Glutamatergic neuron (in vitro differentiated cells): ENCODE measurements around the gene TRIM38. TPM values are rescaled to one million over a fixed set of nuclear protein-coding genes. Genes with fewer than 3 reads are reported as not detected.

Experiments used
- DNase-seq: peaks from one replicate; pipeline ENCODE4 v3.0.0; 2022
- H3K27ac Mint-ChIP-seq: one replicate; pipeline ENCODE4 v1.8.0; 2020; ENCODE audit warnings: mild to moderate bottlenecking, mixed read lengths, inconsistent platforms; ENCODE audit not compliant: unreplicated experiment
- H3K27me3 Mint-ChIP-seq: one replicate; pipeline ENCODE4 v1.8.0; 2020; ENCODE audit warnings: mild to moderate bottlenecking, moderate library complexity, mixed read lengths, inconsistent platforms; ENCODE audit not compliant: unreplicated experiment
- H3K36me3 Mint-ChIP-seq: one replicate; pipeline ENCODE4 v1.8.0; 2020; ENCODE audit warnings: mild to moderate bottlenecking, mixed read lengths, inconsistent platforms; ENCODE audit not compliant: unreplicated experiment
- H3K4me1 Mint-ChIP-seq: one replicate; pipeline ENCODE4 v1.8.0; 2020; ENCODE audit warnings: mild to moderate bottlenecking, low read depth, mixed read lengths, inconsistent platforms; ENCODE audit not compliant: unreplicated experiment
- H3K4me3 Mint-ChIP-seq: one replicate; pipeline ENCODE4 v1.8.0; 2020; ENCODE audit warnings: mild to moderate bottlenecking, mixed read lengths, inconsistent platforms; ENCODE audit not compliant: unreplicated experiment
- H3K9me3 Mint-ChIP-seq: one replicate; pipeline ENCODE4 v1.8.0; 2020; ENCODE audit warnings: mild to moderate bottlenecking, moderate library complexity, mixed read lengths, inconsistent platforms; ENCODE audit not compliant: unreplicated experiment
- total RNA-seq: library from RNA; stranded (reverse); fragmentation: NEBNext Ultra II Directional; extraction: Animal tissue kit (Norgen Biotek cat#: 25700); gene quantifications from one replicate; pipeline ENCODE4 v1.2.1, GENCODE V29; 2021; ENCODE audit not compliant: unreplicated experiment
- TF ChIP-seq, protein P1 (sequence below): fragments of 200-600 bp; sonication (generic); IDR thresholded peaks from one replicate; pipeline ENCODE4 v1.5.0; 2021; ENCODE audit not compliant: partially characterized antibody, unreplicated experiment

TRIM38 gene
- total RNA-seq, 1 donor from 2014 or later, result 0.05 TPM

DNA sequence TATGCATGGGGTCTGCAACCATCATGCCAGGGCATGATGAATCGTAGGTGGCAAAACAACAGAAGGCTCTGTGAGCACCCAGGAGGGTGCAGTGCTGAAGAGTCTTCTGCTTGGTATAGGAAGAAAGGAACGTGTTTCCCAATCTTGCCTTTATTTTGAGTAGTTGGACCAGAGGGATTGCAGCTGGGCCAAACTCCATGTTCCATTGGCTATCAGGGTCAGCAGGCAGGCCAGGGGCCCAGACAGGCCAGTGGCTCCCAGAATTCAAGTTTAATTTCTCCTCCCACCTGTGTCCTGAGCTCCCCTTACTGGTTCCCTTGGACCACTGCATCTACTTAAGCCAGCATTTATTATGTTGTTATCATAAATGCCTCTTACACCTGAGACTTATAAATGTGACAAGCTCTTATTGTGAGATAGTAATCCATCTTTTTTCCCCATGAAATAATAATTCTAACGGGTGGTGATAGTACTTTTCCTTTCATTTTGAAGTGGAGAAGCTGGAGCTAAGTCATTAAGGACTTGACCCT, 918 bp upstream of the TRIM38 start:
- Mint-ChIP-seq H3K27ac (no peak overlapping the region), H3K4me3 (no peak overlapping the region), H3K27me3 (peaks cover 3% of the 10 kb centered on the region), H3K36me3 (peaks cover 24% of the 10 kb centered on the region), H3K4me1 (peaks cover 5% of the 10 kb centered on the region), H3K9me3 (peaks cover 4% of the 10 kb centered on the region)
- no peak for DNase-seq
- TF ChIP-seq, protein P1, sequence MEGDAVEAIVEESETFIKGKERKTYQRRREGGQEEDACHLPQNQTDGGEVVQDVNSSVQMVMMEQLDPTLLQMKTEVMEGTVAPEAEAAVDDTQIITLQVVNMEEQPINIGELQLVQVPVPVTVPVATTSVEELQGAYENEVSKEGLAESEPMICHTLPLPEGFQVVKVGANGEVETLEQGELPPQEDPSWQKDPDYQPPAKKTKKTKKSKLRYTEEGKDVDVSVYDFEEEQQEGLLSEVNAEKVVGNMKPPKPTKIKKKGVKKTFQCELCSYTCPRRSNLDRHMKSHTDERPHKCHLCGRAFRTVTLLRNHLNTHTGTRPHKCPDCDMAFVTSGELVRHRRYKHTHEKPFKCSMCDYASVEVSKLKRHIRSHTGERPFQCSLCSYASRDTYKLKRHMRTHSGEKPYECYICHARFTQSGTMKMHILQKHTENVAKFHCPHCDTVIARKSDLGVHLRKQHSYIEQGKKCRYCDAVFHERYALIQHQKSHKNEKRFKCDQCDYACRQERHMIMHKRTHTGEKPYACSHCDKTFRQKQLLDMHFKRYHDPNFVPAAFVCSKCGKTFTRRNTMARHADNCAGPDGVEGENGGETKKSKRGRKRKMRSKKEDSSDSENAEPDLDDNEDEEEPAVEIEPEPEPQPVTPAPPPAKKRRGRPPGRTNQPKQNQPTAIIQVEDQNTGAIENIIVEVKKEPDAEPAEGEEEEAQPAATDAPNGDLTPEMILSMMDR, result no peak

DNA sequence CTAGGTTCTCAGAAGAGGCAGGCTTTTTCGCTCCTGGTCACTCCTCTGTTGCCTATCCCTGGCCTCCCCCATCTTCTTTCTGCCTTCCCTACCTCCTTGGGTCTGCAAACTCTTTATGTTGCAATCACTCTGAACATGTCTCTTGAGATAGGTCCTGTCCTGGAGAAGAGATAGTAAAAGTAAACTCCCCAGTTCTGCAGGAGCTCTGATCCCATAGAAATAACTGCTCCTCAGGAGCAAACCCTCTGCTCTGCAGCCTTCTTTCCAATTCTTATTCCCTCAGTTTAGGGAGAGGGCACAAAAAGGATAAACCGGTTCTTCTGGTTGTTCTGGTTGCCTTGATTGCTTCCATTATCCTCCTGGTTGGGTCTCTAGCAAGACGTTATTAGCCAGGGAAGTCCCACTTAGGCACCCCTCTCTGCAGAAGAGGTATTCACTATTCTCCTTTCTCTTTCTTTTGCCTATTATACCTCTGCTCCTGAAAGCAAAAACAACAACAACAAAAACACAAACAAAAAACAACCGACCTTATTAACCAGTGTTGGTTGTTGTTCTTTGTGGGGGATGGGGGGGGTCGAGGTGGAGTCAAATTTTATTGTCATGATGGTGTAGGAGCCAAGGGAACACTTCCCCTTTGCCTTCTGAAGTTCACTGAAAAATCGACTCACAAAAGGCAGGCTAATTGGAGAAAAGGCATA, 973 bp downstream of the TRIM38 start:
- no peak for DNase-seq
- Mint-ChIP-seq H3K4me3 (no peak overlapping the region), H3K9me3 (peaks cover 4% of the 10 kb centered on the region), H3K36me3 (peaks cover 19% of the 10 kb centered on the region), H3K27me3 (peaks cover 3% of the 10 kb centered on the region), H3K27ac (no peak overlapping the region), H3K4me1 (peaks cover 5% of the 10 kb centered on the region)
- TF ChIP-seq, protein P1, result no peak

DNA sequence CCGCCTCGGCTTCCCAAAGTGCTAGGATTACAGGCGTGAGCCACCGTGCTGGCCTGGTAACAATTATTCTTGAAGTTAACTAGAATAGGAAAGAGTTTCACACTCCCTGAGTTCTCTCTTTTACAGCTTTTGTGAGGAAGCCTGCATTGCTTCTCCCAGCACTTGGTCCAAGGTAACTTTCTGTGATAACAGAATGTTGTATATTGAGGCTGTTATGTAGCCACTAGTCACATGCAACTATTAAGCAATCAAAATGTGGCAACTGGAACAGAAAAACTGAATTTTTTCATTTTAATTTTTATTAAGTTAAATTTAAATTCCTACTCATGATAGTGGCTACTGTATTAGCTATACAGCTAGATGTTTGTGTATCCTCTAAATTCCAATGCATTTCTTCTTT, 2.5 kb downstream of the TRIM38 start:
- H3K4me3 Mint-ChIP-seq, result no peak overlapping the region
- peaks cover 11% of the 10 kb centered on the region for H3K36me3 Mint-ChIP-seq
- H3K9me3 Mint-ChIP-seq, result no peaks in the 10 kb centered on the region
- H3K27me3 Mint-ChIP-seq, result no peaks in the 10 kb centered on the region
- no peak overlapping the region for H3K27ac Mint-ChIP-seq
- no peak for DNase-seq
- TF ChIP-seq, protein P1, result no peak
- peaks cover 5% of the 10 kb centered on the region for H3K4me1 Mint-ChIP-seq

DNA sequence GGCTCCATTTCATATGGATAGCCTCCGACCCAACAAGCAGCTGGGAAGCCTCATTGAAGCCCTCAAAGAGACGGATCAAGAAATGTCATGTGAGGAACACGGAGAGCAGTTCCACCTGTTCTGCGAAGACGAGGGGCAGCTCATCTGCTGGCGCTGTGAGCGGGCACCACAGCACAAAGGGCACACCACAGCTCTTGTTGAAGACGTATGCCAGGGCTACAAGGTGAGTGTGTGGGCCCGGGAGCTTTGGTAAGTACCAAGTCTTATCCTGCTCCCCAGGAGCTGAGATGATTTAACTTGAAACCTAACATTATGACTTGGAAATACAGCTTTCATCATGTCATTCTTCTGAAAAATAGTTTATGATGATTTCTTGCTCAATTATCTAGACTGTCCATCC, 4.1 kb downstream of the TRIM38 start:
- H3K27ac Mint-ChIP-seq, result no peak overlapping the region
- TF ChIP-seq, protein P1, result no peak
- no peak for DNase-seq
- H3K4me3 Mint-ChIP-seq, result no peak overlapping the region
- H3K27me3 Mint-ChIP-seq, result no peaks in the 10 kb centered on the region
- H3K9me3 Mint-ChIP-seq, result no peaks in the 10 kb centered on the region
- H3K4me1 Mint-ChIP-seq, result peaks cover 5% of the 10 kb centered on the region
- peaks cover 4% of the 10 kb centered on the region for H3K36me3 Mint-ChIP-seq

DNA sequence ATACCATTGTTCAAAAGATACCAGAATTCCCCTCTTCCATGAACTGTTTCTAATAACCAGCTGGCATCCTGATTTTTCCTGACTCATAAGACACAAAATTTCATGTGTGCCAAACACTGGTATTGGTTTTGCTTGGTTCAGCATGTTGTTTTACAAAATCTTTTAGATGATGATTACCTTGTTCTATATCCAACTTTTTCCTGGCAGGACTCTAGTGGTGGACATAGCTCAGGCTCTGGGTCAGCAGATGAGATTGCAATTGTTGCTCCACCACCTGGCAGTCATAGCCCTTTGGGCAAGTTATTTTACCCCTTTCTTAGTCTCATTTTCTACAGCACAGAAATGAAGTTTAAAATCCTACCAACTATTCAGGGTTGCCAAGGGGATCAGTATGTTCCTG, 6.2 kb downstream of the TRIM38 start:
- Mint-ChIP-seq H3K27ac (no peak overlapping the region), H3K4me1 (no peaks in the 10 kb centered on the region), H3K9me3 (no peaks in the 10 kb centered on the region), H3K36me3 (no peaks in the 10 kb centered on the region), H3K27me3 (no peaks in the 10 kb centered on the region), H3K4me3 (no peak overlapping the region)
- no peak for DNase-seq
- TF ChIP-seq, protein P1, result no peak
